Measurements from ENCODE around the gene NCAM2.
"Not testable (repeated sequence)": the region's sequence is repeated elsewhere in the genome, so short reads cannot be mapped to it uniquely, and the experiment has no call there.

The NCAM2 gene

GRCh38 chr21:21397464-21397863 lies 399.3 kb downstream of the NCAM2 start:
- no peak for FAIRE-seq
- no peak for DNase-seq (ENCODE audit: extremely low spot score, insufficient read length, low read depth)

DNA sequence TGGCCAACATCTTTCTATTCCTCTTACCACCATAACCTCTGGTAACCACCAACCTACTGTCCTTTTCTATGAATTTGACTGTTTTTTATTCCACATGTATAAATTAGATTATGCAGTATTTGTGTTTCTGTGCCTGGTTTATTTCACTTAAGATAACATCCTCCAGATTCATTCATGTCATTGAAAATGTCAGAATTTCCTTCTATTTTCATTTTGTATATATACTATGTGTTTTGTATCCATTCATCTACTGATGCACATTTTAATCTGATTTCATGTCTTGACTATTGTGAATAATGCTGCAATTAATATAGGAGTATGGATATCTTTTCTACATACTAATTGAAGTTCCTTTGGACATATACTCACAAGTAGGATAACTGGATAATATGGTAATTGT lies 403.2 kb downstream of the NCAM2 start:
- no peak for FAIRE-seq
- DNase-seq (ENCODE audit: extremely low spot score, insufficient read length, low read depth) = no peak

- not testable (repeated sequence) for DNase-seq (ENCODE audit: extremely low spot score, insufficient read length, low read depth); FAIRE-seq
Measured at GRCh38 chr21:21402187-21402586, 404.0 kb downstream of the NCAM2 start.

GRCh38 chr21:21404261-21404660 lies 406.1 kb downstream of the NCAM2 start:
- DNase-seq (ENCODE audit: extremely low spot score, insufficient read length, low read depth); FAIRE-seq: not testable (repeated sequence)

DNA sequence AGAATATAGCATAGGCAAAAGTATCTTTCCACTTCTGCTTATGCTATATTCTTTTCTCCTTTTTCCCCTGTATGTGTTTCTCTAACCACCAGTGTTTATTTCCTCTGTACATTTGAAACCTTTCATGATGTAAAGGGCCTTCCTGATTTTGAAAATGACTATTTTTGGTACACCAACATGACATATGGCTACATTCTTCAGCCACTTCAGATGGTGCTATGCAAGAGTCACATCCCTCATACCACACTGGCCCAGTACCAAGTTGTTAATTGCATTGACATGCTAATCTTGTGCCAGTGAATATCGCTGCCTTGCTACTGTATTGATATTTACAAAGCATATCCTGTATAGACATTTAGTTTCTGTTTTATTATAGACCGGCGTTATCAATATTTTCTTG lies 408.7 kb downstream of the NCAM2 start:
- DNase-seq (ENCODE audit: extremely low spot score, insufficient read length, low read depth) (no peak), FAIRE-seq (no peak)

- FAIRE-seq (no peak), DNase-seq (ENCODE audit: extremely low spot score, insufficient read length, low read depth) (no peak)
Measured at GRCh38 chr21:21412096-21412495, 413.9 kb downstream of the NCAM2 start.

DNA sequence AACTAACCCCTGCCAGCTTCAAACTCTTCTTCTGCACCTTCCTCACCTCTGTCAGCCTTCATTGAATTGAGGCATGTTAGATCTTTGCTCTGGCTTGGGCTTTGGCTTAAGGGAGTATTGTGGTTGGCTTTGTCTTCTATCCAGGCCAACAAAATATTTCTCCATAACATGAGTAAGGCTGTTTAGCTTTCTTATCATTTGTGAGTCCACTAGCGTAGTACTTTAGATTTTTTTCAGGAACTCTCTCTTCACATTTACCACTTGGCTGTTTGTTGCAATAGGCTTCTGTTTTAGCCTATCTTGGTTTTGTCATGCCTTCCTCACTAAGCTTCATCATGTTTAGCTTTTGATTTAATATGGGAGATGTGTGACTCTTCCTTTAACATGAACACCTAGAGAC lies 417.5 kb downstream of the NCAM2 start:
- DNase-seq (ENCODE audit: extremely low spot score, insufficient read length, low read depth) (no peak), FAIRE-seq (no peak)

DNA sequence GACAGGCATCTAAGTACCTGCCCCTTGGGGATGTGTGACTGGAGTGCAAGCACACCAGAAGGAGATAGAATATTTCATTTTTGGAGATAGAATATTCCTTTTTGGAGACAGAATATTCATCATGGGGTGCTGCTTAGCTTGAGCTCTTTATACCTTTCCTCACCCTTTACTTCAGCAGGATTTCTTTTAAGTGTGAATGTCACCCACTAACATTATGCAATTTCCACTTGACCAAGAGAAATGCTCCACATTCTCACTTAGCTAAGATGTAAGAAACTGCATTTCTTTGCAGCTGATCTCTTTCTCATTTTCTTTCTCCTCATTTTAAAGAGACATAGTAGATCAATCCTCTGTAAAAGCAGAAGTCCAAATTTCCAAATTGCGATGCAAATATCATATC lies 436.7 kb downstream of the NCAM2 start:
- FAIRE-seq (no peak), DNase-seq (ENCODE audit: extremely low spot score, insufficient read length, low read depth) (no peak)

GRCh38 chr21:21436012-21436534 lies 437.9 kb downstream of the NCAM2 start:
- FAIRE-seq = no peak
- DNase-seq (ENCODE audit: extremely low spot score, insufficient read length, low read depth) = no peak

DNA sequence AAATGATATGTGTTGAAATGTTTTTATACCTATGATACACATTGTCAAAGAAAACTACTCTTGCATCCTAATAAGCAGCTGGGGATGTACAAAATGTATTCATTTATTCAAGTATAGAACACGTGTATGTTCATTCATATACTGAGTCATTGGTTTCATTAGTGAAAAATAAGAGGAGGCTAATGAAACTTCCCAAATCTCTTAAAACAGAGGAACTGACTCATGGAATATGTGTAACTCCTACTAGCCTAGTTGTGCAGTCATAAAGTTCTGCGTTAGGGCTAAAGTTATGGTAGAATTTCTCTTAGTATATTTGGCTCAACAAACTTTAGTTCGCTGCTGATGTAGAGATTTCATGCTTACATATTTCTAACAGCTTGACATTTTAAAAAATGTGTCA lies 441.6 kb downstream of the NCAM2 start:
- no peak for FAIRE-seq
- DNase-seq (ENCODE audit: extremely low spot score, insufficient read length, low read depth) = no peak

DNA sequence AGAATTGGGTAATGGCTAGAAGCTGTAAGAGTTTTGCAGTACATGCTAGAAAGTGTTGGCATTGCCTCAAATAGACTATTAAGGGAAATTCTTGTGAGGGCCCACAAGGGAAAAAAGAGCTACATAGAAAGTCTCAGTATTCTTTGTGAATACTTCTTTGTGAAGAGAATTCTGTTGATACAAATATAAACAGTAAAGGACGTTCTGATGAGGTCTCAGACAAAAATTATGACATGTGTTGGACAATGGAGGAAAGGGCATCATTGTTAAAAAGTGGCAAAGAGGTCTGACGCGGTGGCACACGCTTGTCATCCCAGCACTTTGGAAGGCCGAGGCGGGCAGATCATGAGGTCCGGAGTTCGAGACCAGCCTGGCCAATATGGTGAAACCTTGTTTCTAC lies 458.9 kb downstream of the NCAM2 start:
- no peak for DNase-seq (ENCODE audit: extremely low spot score, insufficient read length, low read depth)
- FAIRE-seq = no peak

- DNase-seq (ENCODE audit: extremely low spot score, insufficient read length, low read depth) = no peak
Measured at GRCh38 chr21:21458124-21458631, 460.0 kb downstream of the NCAM2 start.

DNA sequence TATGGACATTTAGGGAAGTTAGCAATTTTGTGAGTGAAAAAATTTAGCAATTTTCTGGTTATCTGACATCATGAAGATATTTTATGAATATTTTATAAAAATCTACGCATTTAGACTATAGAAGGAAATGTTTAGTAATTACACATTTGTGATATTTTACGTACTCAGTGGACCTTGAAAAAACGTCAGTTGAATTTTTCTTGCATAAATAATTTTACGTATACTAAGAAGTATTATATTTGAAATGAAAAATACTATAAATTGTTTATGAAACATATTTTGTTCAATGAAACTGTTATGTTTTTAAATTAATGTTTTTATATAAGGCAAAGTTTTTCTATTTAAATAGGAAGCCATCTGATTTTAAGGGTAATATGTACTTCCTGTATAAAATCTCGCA lies 462.8 kb downstream of the NCAM2 start:
- DNase-seq (ENCODE audit: extremely low spot score, insufficient read length, low read depth) = no peak
- no peak for FAIRE-seq

More at GRCh38 chr21:21458124-21458631, 460.0 kb downstream of the NCAM2 start:
- no peak for FAIRE-seq

- DNase-seq (ENCODE audit: extremely low spot score, insufficient read length, low read depth) = no peak
Measured at GRCh38 chr21:21463456-21463855, 465.2 kb downstream of the NCAM2 start.

GRCh38 chr21:21464684-21465083 lies 466.5 kb downstream of the NCAM2 start:
- no peak for FAIRE-seq

More at GRCh38 chr21:21463456-21463855, 465.2 kb downstream of the NCAM2 start:
- no peak for FAIRE-seq

DNA sequence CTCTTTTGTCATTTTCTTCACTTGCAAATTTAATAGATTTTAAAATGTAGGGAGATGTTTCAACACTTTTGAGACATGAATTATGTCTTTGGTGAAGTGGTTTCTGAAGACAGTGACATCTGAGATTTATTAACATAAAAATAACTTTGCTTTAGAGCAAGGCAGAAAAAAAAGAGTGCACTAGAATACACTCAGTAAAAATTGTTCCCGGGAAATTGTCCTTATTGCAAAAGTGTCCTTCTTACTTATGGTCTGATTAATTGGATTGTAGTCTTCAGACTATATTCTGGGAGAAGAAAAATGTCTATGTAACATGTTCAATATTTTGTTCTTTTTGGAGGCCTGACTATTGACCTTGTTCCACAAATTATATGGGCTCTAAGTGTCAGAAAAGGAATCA lies 468.5 kb downstream of the NCAM2 start:
- FAIRE-seq = no peak
- no peak for DNase-seq (ENCODE audit: extremely low spot score, insufficient read length, low read depth)

More at GRCh38 chr21:21464684-21465083, 466.5 kb downstream of the NCAM2 start:
- no peak for DNase-seq (ENCODE audit: extremely low spot score, insufficient read length, low read depth)

DNA sequence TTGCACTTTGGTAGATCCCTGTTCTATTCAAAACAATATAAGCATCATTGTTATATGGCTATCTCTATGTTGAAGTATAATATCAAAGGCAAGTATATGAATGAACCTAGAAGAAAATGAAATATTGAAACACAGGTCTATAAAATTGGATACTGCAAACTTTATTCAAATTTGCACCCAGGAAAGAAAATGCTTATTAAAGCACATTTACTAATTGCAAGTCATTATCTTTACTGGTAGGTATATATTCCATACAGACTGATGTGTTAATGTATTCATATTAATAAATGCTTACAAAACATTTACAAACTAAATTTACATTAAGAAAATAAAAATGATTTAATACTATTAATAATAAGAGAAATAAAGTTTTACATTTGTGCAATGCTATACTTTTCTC lies 469.8 kb downstream of the NCAM2 start:
- DNase-seq (ENCODE audit: extremely low spot score, insufficient read length, low read depth) = no peak
- no peak for FAIRE-seq

DNA sequence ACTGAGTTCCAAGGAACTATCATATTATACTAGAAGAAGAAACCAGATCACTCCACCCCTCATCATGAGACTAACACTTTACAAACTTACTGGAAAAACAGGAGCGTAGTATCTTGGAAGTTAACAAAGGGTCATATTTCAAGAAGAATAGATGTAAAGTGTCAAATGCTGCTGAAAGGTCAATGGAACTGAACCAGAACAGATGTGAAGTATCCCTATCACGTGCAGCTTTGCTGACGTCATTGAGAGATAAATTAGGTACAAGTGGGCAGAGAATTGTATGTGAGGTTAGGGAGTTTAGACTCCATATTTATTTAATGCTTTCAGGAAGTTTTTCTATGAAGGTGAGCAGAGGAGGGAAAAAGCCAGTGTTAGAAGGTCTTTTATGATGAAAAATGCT lies 483.0 kb downstream of the NCAM2 start:
- no peak for DNase-seq (ENCODE audit: extremely low spot score, insufficient read length, low read depth)
- no peak for FAIRE-seq

GRCh38 chr21:21508859-21509258 lies 510.6 kb downstream of the NCAM2 start:
- FAIRE-seq (no peak), DNase-seq (ENCODE audit: extremely low spot score, insufficient read length, low read depth) (no peak)

GRCh38 chr21:21530680-21531079 lies 532.5 kb downstream of the NCAM2 start:
- FAIRE-seq (no peak), DNase-seq (ENCODE audit: extremely low spot score, insufficient read length, low read depth) (no peak)

DNA sequence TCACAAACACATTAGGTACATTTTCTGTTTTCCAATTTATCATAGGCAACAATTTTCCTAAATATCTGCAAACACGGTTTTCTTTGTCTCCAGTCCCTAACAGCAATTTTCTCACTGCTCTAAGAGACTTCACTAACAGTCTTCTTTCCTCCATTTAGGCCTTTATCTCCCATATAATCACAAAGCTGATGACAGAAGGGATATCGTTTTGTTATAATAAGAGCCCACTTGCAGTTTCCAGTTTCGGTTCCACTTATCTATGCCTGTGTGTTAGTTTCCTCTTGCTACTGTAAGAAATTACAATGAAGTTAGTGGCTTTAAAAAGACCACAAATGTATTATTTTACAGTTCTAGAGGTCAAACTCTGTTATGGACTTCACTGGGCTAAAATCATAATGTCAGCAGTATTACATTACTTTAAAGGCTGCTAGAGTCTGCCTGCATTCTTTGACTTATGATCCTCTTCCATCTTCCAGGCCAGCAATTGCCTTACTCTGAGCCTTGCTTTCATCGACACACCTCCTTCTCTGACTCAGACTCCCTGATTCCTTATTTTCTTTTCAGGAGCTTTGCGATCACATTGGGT lies 549.3 kb downstream of the NCAM2 start:
- DNase-seq (ENCODE audit: extremely low spot score, insufficient read length, low read depth) (no peak), FAIRE-seq (no peak)

Measured in GM18507 (cell line).